ENCODE results near the gene CIZ1. TPM values are rescaled to one million over a fixed set of nuclear protein-coding genes. Genes with fewer than 3 reads are reported as not detected.

Gene CIZ1
- total and polyA plus RNA-seq, 3 donors from 2014 or later = 114 to 159 (median 115) TPM

DNA sequence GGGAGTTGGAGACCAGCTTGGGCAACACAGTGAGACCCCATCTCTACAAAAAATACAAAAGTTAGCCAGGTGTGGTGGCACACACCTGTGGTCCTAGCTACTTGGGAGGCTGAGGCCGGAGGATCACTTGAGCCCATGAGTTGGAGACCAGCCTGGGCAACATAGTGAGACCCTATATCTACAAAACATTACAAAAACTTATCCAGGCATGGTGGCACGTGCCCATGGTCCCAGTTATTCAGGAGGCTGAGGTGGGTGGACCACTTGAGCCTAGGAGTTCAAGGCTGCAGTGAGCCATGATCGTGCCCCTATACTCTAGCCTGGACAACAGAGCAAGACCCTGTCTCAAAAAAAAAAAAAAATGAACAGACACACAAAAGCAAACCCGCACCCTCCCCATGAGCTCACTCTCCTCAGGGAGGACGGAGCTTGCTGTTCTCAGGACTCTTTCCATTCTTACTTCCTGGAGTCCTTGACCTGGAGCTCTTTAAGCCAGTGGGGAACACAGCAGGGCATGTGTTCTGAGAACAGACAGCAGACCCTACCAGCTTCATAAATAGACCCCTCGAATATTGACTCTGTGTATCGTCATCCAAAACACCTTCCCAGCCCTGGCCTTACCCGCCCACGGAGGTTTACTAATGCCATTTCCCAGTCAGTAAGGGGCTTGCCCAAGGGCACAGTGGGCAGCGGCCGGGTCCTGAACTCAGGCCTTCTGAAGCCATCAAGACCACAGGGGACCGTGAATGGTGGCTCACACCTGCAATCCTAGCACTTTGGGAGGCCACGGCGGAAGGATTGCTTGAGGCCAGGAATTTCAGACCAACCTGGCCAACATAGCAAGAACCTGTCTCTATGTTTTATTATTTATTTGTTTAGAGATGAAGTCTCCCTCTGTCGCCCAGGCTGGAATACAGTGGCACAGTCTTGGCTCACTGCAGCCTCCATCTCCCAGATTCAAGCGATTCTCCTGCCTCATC lies 75.0 kb downstream of the CIZ1 start:
- no peak for DNase-seq
- no peaks in the 10 kb centered on the region for H3K9me3 ChIP-seq
- H3K36me3 ChIP-seq (ENCODE audit: low read depth, missing control alignments) = no peaks in the 10 kb centered on the region
- peaks cover 3% of the 10 kb centered on the region for H3K4me1 ChIP-seq
- TF ChIP-seq, protein P1, sequence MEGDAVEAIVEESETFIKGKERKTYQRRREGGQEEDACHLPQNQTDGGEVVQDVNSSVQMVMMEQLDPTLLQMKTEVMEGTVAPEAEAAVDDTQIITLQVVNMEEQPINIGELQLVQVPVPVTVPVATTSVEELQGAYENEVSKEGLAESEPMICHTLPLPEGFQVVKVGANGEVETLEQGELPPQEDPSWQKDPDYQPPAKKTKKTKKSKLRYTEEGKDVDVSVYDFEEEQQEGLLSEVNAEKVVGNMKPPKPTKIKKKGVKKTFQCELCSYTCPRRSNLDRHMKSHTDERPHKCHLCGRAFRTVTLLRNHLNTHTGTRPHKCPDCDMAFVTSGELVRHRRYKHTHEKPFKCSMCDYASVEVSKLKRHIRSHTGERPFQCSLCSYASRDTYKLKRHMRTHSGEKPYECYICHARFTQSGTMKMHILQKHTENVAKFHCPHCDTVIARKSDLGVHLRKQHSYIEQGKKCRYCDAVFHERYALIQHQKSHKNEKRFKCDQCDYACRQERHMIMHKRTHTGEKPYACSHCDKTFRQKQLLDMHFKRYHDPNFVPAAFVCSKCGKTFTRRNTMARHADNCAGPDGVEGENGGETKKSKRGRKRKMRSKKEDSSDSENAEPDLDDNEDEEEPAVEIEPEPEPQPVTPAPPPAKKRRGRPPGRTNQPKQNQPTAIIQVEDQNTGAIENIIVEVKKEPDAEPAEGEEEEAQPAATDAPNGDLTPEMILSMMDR (IDR thresholded peaks at IDR 0.05) = no peak
- no peak for TF ChIP-seq POLR2A (IDR thresholded peaks at IDR 0.05)
- H3K4me3 ChIP-seq = no peak overlapping the region
- intact Hi-C loops (cut with DNase I; ENCODE audit: low total_unique reads) = loop anchor here (5.0 kb wide), 1 partner anchor 174 kb away; no protein-coding TSS in a partner anchor
- H3K27ac ChIP-seq = no peak overlapping the region
- no peaks in the 10 kb centered on the region for H3K27me3 ChIP-seq
- WGBS, 2 donors = 82% methylated on average over 15 to 16 of the region's 16 CpGs

Other genes starting within 250 kb of the CIZ1 start
- 100 to 1,000 TPM; 119 to 129 TPM for gene EEIG1, start 210.6 kb downstream of the CIZ1 start, total RNA-seq
- 75.7 TPM for gene EEIG1, start 210.6 kb downstream of the CIZ1 start, polyA plus RNA-seq (ENCODE audit: insufficient read depth, low read depth, low replicate concordance)
- gene NAIF1, start 124.3 kb downstream of the CIZ1 start, total RNA-seq = 10 to 100 TPM; 18.5 to 19.4 TPM
- 25.1 TPM for gene NAIF1, start 124.3 kb downstream of the CIZ1 start, polyA plus RNA-seq (ENCODE audit: insufficient read depth, low read depth, low replicate concordance)
- gene SLC25A25, start 123.3 kb downstream of the CIZ1 start, total RNA-seq = 10 to 100 TPM; 19.1 to 21.1 TPM
- 15.0 TPM for gene SLC25A25, start 123.3 kb downstream of the CIZ1 start, polyA plus RNA-seq (ENCODE audit: insufficient read depth, low read depth, low replicate concordance)
- gene PTGES2, start 63.8 kb downstream of the CIZ1 start, total RNA-seq = 10 to 100 TPM; 95.8 to 96.4 TPM
- gene PTGES2, start 63.8 kb downstream of the CIZ1 start, polyA plus RNA-seq (ENCODE audit: insufficient read depth, low read depth, low replicate concordance) = 53.1 TPM
- gene LCN2, start 42.1 kb downstream of the CIZ1 start, total RNA-seq = not detected
- gene LCN2, start 42.1 kb downstream of the CIZ1 start, polyA plus RNA-seq (ENCODE audit: insufficient read depth, low read depth, low replicate concordance) = 2.2 TPM
- 100 to 1,000 TPM; 219 to 225 TPM for gene BBLN, start 31.3 kb downstream of the CIZ1 start, total RNA-seq
- gene BBLN, start 31.3 kb downstream of the CIZ1 start, polyA plus RNA-seq (ENCODE audit: insufficient read depth, low read depth, low replicate concordance) = 56.9 TPM
- gene DNM1, start 11.8 kb upstream of the CIZ1 start, total RNA-seq = 1 to 10 TPM; 8.0 to 9.8 TPM
- gene DNM1, start 11.8 kb upstream of the CIZ1 start, polyA plus RNA-seq (ENCODE audit: insufficient read depth, low read depth, low replicate concordance) = 10.7 TPM
- 100 to 1,000 TPM; 103 to 133 TPM for gene GOLGA2, start 84.4 kb upstream of the CIZ1 start, total RNA-seq
- gene GOLGA2, start 84.4 kb upstream of the CIZ1 start, polyA plus RNA-seq (ENCODE audit: insufficient read depth, low read depth, low replicate concordance) = 79.8 TPM
- 100 to 1,000 TPM in 1 of 2 donors, 10 to 100 TPM in 1; 69.3 to 131 TPM for gene SWI5, start 84.7 kb upstream of the CIZ1 start, total RNA-seq
- 164 TPM for gene SWI5, start 84.7 kb upstream of the CIZ1 start, polyA plus RNA-seq (ENCODE audit: insufficient read depth, low read depth, low replicate concordance)
- 10 to 100 TPM; 14.6 to 15.0 TPM for gene TRUB2, start 130.9 kb upstream of the CIZ1 start, total RNA-seq
- 29.7 TPM for gene TRUB2, start 130.9 kb upstream of the CIZ1 start, polyA plus RNA-seq (ENCODE audit: insufficient read depth, low read depth, low replicate concordance)
- 10 to 100 TPM; 54.9 to 65.0 TPM for gene COQ4, start 131.3 kb upstream of the CIZ1 start, total RNA-seq
- gene COQ4, start 131.3 kb upstream of the CIZ1 start, polyA plus RNA-seq (ENCODE audit: insufficient read depth, low read depth, low replicate concordance) = 50.9 TPM
- gene SLC27A4, start 149.0 kb upstream of the CIZ1 start, total RNA-seq = 10 to 100 TPM; 32.8 to 38.0 TPM
- 37.1 TPM for gene SLC27A4, start 149.0 kb upstream of the CIZ1 start, polyA plus RNA-seq (ENCODE audit: insufficient read depth, low read depth, low replicate concordance)
- gene URM1, start 179.8 kb upstream of the CIZ1 start, total RNA-seq = 10 to 100 TPM; 31.5 to 36.8 TPM
- 51.1 TPM for gene URM1, start 179.8 kb upstream of the CIZ1 start, polyA plus RNA-seq (ENCODE audit: insufficient read depth, low read depth, low replicate concordance)
- 10 to 100 TPM; 19.7 to 21.7 TPM for gene CERCAM, start 229.3 kb upstream of the CIZ1 start, total RNA-seq
- 26.0 TPM for gene CERCAM, start 229.3 kb upstream of the CIZ1 start, polyA plus RNA-seq (ENCODE audit: insufficient read depth, low read depth, low replicate concordance)